HG02973 (cell line): Measurements from ENCODE around the gene ENDOU.
"Not testable (repeated sequence)": the region's sequence is repeated elsewhere in the genome, so short reads cannot be mapped to it uniquely, and the experiment has no call there.

Experiments
- ATAC-seq: cut with Tn5 transposase; IDR thresholded peaks from one replicate; pipeline ENCODE4 v1.9.1; 2021; ENCODE audit warnings: moderate library complexity; ENCODE audit not compliant: unreplicated experiment

The ENDOU gene

DNA sequence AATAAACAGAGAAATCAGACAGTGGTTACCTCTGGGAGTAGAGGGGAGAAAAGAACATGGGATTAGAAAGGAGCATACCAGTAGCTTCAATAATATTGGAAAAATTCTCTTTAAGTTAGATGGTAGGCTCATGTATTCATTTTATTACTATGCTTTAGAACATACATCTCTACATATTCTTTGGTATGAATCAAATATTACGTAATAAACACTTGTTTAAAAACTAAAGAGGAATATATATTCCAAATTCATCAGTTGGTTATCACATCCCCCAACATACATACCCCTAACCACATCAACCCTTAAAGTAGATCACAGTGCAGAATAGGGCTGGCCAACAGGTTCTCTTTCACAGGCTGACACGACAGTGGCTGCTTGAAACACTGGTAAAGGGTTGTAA, 25.0 kb downstream of the ENDOU start:
- no peak for ATAC-seq

DNA sequence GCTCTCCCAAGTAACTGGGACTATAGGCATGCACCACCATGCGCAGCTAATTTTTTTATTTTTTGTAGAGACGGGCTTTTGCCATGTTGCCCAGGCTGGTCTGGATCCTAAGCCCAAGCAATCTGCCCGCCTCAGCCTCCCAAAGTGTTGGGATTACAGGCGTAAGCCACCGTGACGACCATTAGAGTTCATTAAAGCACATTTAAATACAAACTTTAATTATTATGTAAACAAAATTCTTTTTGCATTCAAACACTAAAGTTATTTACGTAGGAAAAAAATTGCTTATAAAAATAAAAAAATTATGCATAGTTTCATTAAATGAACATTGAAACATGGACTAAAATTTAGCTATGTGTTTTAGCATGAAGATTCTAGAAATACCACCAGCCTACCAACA, 26.7 kb downstream of the ENDOU start:
- ATAC-seq: no peak

DNA sequence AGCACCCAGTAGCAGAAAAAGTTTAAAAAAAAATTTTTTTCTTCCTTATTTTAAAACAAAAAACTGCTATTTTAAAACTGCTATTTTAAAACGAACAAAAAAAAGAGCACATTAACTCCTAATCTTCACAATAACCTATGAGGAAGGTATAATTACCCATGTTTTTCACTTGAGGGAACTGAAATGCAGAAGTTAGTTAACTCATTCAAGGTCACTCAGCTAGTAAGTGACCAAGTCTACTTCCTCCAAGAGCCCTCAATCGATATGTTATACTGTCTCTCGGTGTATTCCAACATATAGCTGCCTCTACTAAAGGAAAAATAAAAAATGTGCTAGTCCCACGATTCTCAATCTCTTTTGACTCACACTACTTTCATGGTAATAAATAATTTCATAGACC, 27.2 kb downstream of the ENDOU start:
- ATAC-seq: no peak

DNA sequence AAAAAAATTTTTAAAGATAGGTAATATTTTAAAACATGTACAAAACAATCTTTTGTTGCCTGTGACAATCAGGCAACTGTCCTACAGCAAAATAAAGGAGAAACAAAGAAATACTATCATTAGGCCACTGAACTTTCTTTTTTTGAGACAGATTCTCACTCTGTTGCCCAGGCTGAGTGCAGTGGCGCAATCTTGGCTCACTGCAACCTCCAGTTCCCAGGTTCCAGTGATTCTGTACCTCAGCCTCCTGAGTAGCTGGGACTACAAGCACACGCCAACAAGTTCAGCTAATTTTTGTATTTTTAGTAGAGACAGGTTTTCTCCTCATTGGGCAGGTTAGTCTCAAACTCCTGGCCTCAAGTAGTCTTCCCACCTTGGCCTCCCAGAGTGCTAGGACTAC, 36.1 kb downstream of the ENDOU start:
- no peak for ATAC-seq

DNA sequence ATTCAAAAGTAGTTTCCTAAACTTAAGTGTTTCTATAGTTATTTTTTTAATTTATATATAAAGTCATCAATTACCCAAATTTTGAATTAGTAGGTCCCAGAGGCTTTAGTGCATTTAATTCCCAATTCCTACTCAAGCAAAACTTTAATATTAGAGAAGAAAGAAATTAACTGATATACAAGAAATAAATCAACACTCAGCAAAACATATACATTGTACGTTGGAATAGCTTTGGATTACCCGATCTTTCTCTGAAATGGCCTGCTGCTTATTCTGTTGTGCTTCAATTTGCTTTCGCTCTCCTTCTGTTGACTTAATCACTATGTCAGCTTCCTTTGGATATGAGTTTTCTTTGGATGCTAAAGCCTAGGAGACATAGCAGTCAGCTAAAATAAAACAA, 37.7 kb downstream of the ENDOU start:
- ATAC-seq: no peak

DNA sequence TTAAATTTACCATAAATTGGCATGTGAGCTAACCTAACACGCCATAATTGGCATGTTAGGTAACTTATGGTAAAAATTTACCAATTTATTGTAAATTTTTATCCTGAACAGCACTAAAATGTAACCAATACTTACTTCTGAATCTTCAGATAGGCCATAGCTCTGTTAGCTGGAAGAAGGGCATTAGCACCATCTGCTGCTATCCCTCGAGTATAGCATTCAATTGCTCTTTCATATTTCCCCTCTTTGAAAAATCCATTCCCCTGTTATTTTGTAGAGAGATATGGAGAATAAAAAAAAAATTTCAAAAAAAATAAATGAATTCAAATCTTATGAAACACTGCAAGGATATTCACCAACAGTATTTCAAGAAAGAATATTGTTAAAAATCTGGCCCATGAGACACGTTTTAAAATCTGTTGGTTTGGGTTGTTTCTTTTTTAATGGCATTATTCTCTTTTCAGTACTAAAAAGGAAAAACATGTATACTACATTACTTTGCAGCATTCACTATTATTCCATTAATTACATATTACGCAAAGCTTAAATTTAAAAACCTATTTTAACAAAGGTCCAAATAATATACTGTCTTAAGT, 38.5 kb downstream of the ENDOU start:
- no peak for ATAC-seq

DNA sequence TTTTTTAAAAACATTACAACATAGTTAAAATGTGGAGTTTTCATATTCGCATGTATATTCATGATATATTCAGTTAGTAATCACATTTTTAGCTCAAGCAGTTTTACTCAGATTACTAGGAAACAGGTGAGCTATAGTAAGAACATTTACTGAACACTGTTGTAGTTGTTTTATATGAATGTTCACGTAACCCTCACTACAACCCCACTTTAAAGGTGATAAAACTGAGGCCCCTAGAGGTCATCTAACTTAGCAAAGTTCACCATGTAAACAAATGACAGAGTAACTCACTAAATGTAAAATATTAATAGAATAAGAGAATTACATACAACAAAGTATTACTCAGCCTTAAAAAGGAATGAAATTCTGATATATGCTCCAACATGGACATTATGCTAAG, 45.5 kb downstream of the ENDOU start:
- ATAC-seq: no peak

DNA sequence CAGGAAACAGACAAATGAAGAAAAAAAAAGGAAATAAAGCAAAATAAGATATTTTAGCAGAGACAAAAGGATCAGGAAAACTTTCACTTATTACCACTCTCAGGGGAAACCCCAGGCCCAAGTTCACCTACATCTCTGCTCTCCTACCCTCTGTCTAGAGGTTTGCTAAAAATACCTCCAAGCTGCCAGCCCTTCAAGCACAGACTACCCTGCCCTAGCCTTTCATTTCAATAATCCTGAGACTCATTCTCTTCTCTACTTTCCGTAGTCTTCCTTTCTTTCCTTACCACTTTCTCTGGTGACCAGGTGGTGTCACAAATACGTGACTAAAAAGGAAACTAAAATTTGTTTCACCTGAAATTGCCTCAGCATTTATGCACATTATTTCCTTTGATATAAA, 53.2 kb downstream of the ENDOU start:
- no peak for ATAC-seq

DNA sequence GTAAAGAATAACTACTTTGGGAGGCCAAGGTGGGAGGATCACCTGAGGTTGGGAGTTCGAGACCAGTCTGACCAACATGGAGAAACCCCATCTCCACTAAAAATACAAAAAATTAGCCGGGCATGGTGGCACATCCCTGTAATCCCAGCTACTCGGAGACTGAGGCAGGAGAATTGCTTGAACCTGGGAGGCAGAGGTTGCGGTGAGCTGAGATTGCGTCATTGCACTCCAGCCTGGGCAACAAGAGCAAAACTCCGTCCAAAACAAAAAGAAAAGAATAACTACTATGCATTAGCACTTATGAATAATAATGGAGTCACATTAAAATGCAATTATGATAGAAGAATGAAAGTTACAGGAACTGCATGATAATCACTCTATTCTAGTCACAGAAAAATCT, 57.4 kb downstream of the ENDOU start:
- ATAC-seq: not testable (repeated sequence)
